GM19238 (cell line): ENCODE data around the gene TTC28.

Source experiments
- DNase-seq: peaks from one replicate; pipeline ENCODE4 v3.0.0; 2011; ENCODE audit warnings: low spot score; ENCODE audit not compliant: insufficient read length

TTC28 gene

GRCh38 chr22:27934069-27934468, 745.6 kb downstream of the TTC28 start:
- no peak for DNase-seq

GRCh38 chr22:27933186-27933983, 746.3 kb downstream of the TTC28 start:
- no peak for DNase-seq

- DNase-seq, result no peak
Observed at GRCh38 chr22:27930331-27931060, 749.1 kb downstream of the TTC28 start.
